Peyer's patch (tissue), 4 donors: ENCODE results near the gene SP6.

Experiments
- CTCF ChIP-seq, 6 experiments: fragments of 450-650 bp in 4 of 6; fragments of 200-600 bp in 2 of 6; sonication (generic) in 1 of 6; IDR thresholded peaks; one replicate each; pipeline ENCODE4 v1.5.1; 2017 to 2019; ENCODE audit warnings: antibody characterized with exemption in 6 of 6, mild to moderate bottlenecking in 3 of 6, moderate library complexity in 1 of 6
- POLR2A ChIP-seq, 2 donors: fragments of 450-650 bp; IDR thresholded peaks; one replicate each; pipeline ENCODE4 v1.5.1; 2017; ENCODE audit warnings: antibody characterized with exemption in 2 of 2, mild to moderate bottlenecking in 2 of 2, moderate library complexity in 2 of 2

- TF ChIP-seq CTCF (IDR thresholded peaks at IDR 0.05) = no peak
- TF ChIP-seq POLR2A (IDR thresholded peaks at IDR 0.05) = no peak
These were observed 37.4 kb downstream of the SP6 start for GRCh38 chr17:47813512-47814031.
